PFSK-1 (cell line): ENCODE results near the gene LBX1.

Experiments
- FOXP2 ChIP-seq: optimal IDR thresholded peaks from 2 replicates; pipeline ENCODE3; 2011; ENCODE audit warnings: borderline replicate concordance, control low read depth, inconsistent platforms; ENCODE audit not compliant: insufficient read depth; ENCODE audit errors: extremely low read length, extremely low read depth
- POLR2AphosphoS5 ChIP-seq: IDR thresholded peaks from 2 replicates; pipeline ENCODE4 v1.6.1; 2012; ENCODE audit warnings: low read depth, mild to moderate bottlenecking, control low read depth, low read length, moderate library complexity
- REST ChIP-seq, 2 experiments: IDR thresholded peaks; 2 replicates each; pipeline versions ENCODE4 v1.6.1 to v1.8.0; 2011 to 2012; ENCODE audit warnings: low read depth in 2 of 2, low read length in 2 of 2, control low read depth in 1 of 2, inconsistent platforms in 1 of 2, mild to moderate bottlenecking in 1 of 2, moderate library complexity in 1 of 2; ENCODE audit not compliant: insufficient read depth in 1 of 2
- SIN3A ChIP-seq: IDR thresholded peaks from 2 replicates; pipeline ENCODE4 v1.6.1; 2012; ENCODE audit warnings: mild to moderate bottlenecking, low read length, moderate library complexity, borderline replicate concordance; ENCODE audit not compliant: insufficient read depth
- TAF1 ChIP-seq: IDR thresholded peaks from 2 replicates; pipeline ENCODE4 v1.6.1; 2012; ENCODE audit warnings: low read length, control low read depth, borderline replicate concordance; ENCODE audit not compliant: insufficient read depth

LBX1 gene

GRCh38 chr10:101249171-101249581 lies 19.9 kb upstream of the LBX1 start:
- no peak for TF ChIP-seq TAF1
- TF ChIP-seq POLR2AphosphoS5 = no peak
- TF ChIP-seq SIN3A = no peak
- no peak for TF ChIP-seq FOXP2
- no peak for TF ChIP-seq REST (IDR thresholded peaks at IDR 0.05; ENCODE audit: insufficient read depth in 1 of 2, low read depth in 2 of 2, low read length in 2 of 2)

- no peak for TF ChIP-seq POLR2AphosphoS5
- no peak for TF ChIP-seq TAF1
- TF ChIP-seq FOXP2 = no peak
Measured at GRCh38 chr10:101246639-101247038, 17.4 kb upstream of the LBX1 start.

GRCh38 chr10:101244321-101245050 lies 15.2 kb upstream of the LBX1 start:
- TF ChIP-seq FOXP2 = no peak
- no peak for TF ChIP-seq TAF1
- TF ChIP-seq POLR2AphosphoS5 = no peak
- TF ChIP-seq SIN3A = no peak

GRCh38 chr10:101241840-101242707 lies 12.8 kb upstream of the LBX1 start:
- TF ChIP-seq TAF1 (no peak), REST (IDR thresholded peaks at IDR 0.05; ENCODE audit: insufficient read depth in 1 of 2, low read depth in 2 of 2, low read length in 2 of 2) (no peak)

- TF ChIP-seq TAF1 = no peak
- TF ChIP-seq POLR2AphosphoS5 = no peak
- TF ChIP-seq FOXP2 = no peak
- no peak for TF ChIP-seq REST (IDR thresholded peaks at IDR 0.05; ENCODE audit: insufficient read depth in 1 of 2, low read depth in 2 of 2, low read length in 2 of 2)
- no peak for TF ChIP-seq SIN3A
Measured at GRCh38 chr10:101238732-101239105, 9.5 kb upstream of the LBX1 start.

DNA sequence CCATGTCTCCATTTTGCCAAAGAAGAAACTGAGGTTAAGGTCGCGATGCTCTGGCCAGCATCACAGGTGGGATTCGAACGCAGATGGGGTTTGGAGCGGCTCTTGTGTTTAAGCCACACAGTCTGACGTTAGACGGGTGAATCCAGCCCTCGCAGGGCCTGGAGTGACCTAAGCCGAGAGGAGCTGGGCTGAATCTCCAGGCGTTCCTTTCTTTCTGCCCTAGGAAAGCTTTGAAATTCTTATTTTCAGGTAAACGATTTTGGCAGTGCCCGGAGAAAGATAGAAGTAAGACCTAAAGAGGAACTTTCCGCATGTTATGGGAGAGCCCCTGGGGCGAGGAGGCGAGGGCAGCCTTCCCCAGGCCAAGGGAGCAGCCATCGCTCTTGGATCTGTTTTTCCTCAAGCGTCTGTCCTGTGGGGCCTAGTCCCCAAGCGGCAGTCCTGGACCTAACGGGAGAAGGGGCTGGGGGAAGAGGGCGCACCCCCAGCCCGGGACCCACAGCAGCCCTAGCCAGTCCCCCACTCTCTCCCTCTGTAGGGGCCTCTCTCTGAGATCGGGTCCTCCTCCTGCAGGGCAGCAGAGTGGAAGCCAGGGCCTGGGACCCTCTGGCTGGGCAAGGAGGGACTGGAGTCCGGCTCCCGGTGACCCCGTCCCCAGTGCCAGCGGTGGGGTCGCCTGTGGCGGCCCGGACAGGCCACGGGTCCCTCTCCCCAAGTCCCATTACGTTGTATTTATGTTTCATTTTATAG lies 8.9 kb upstream of the LBX1 start:
- TF ChIP-seq POLR2AphosphoS5 = no peak
- TF ChIP-seq REST (IDR thresholded peaks at IDR 0.05; ENCODE audit: insufficient read depth in 1 of 2, low read depth in 2 of 2, low read length in 2 of 2) = no peak
- TF ChIP-seq TAF1 = no peak
- no peak for TF ChIP-seq FOXP2
- no peak for TF ChIP-seq SIN3A
